PC-9 (cell line): Measurements from ENCODE around the gene NCK1.

Experiments used
- CTCF ChIP-seq: fragments of 200-600 bp; sonication (generic); conservative IDR thresholded peaks from 2 replicates; pipeline ENCODE4 v1.6.1; 2017; ENCODE audit warnings: mixed run types, antibody characterized with exemption, mild to moderate bottlenecking, moderate library complexity
- EZH2 ChIP-seq: fragments of 200-600 bp; sonication (generic); IDR thresholded peaks from 2 replicates; pipeline ENCODE4 v1.8.0; 2017; ENCODE audit warnings: antibody characterized with exemption, low read depth

- no peak for TF ChIP-seq CTCF
- no peak for TF ChIP-seq EZH2
Observed at GRCh38 chr3:136861890-136862616, at the start of gene NCK1.
